Kidney tubule cell (primary cell): Measurements from ENCODE around the gene NOC2L.
A peak's percentile ranks its signal among the peaks of the same experiment; 100 is the strongest.
"Not testable (repeated sequence)": the region's sequence is repeated elsewhere in the genome, so short reads cannot be mapped to it uniquely, and the experiment has no call there.

Experiments used
- DNase-seq: peaks from one replicate; pipeline ENCODE4 v3.0.0-alpha.2; 2018; ENCODE audit warnings: low spot score

The NOC2L gene

GRCh38 chr1:993379-993995, 34.4 kb upstream of the NOC2L start:
- no peak for DNase-seq

GRCh38 chr1:992362-992761, 33.3 kb upstream of the NOC2L start:
- DNase-seq: no peak

GRCh38 chr1:991895-992294, 32.8 kb upstream of the NOC2L start:
- DNase-seq: no peak

- not testable (repeated sequence) for DNase-seq
Observed at GRCh38 chr1:991275-991674, 32.2 kb upstream of the NOC2L start.

DNA sequence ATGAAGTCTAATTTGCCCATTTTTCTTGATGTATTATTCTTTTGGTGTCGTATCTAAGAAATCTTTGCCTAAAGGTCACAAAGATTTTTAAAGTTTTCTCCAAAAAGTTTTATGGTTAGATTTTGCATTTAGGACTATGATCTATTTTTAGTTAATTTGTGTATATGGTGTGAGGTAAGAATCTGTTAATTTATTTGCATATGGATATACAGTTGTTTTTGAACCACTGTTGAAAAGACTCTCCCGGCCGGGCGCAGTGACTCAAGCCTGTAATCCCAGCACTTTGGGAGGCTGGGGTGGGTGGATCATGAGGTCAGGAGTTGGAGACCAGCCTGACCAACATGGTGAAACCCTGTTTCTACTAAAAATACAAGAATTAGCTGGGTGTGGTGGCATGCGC, 29.0 kb upstream of the NOC2L start:
- not testable (repeated sequence) for DNase-seq

DNA sequence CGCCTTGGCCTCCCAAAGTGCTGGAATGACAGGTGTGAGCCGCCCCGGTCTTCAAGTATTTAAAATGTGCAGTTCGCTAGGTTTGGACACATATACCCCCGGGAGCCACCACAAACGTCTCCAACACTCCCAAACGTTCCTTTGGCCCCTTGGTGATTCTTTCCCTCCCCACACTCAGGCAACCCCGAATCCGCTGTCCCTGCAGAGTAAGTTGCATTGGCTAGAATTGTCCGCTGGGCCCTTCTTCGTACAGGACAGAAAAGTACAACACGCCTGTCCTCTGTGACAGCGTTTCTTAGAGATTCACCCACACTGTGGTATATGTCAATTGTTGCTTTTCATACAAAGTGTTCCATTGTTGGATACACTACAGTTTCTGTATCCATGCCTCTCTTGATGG, 26.1 kb upstream of the NOC2L start:
- no peak for DNase-seq

GRCh38 chr1:984476-984814, 25.4 kb upstream of the NOC2L start:
- DNase-seq: no peak

GRCh38 chr1:983798-984475, 24.9 kb upstream of the NOC2L start:
- DNase-seq: no peak

- no peak for DNase-seq
Observed at GRCh38 chr1:982765-983436, 23.8 kb upstream of the NOC2L start.

- DNase-seq: no peak
Observed at GRCh38 chr1:981955-982558, 23.0 kb upstream of the NOC2L start, which contains the start of gene PERM1. PERM1 (minus strand) TSS chr1:982093; CDS start chr1:981029, 1,064 bp downstream.

GRCh38 chr1:981491-981954, 22.5 kb upstream of the NOC2L start:
- DNase-seq: no peak

DNA sequence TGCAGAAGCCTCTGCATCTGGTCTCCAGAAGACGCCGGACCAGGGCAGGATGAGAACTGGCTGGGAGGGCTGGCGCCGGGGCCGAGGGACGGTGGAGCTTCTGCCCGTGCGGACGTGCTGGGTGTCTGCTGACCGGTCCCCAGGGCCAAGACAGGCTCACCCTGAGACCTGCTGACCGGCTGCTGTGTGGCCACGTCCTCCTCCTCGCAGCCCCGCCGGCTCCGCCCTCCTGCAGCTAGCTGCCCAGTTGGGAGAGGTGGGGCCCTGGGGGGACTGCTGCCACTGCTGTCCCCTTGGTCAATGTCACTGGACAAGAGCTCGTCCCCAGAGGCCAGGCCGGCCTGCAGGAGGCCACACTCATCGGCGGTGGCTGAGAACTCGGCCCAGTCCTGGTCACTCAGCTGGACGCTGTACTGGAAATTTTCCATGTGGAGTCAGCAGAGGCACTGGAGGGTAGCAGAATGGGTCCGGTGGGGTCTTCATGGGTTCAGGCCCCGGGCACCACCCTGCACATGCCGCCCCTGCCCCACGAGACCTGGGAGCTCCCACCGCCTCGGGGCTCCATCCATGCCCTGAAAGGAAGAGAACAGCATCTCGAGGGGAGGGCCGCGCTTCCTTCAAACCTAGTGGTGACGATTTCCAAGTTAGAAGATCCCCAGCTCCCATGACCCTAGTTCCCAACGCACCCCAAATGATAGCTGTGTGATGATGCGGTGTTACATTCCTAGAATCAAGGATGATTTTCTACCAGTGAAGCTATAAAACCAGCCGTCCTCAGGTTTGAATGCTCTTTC, 21.7 kb upstream of the NOC2L start:
- no peak for DNase-seq

DNA sequence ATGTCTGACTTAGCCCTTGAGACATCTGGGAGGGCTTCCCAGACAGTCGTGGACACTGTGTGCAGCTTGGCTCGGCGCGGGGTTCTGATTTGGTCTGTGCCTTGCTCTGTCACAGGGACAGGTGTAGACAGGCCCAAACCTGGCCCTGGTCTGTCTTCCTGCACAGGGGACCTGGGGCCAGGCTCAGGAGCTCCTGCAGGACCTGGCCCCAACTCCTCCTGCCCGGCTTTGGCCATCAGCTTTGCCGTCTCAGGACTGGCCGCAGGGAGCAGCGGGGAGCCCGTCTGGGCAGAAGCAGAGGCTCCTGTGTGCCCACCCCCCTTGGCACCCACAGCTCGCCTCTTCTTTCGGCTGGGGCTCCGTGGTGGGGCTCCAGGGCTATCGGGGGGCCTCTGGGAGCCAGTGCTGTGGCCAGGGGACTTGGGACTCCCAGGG, 21.1 kb upstream of the NOC2L start:
- no peak for DNase-seq

DNA sequence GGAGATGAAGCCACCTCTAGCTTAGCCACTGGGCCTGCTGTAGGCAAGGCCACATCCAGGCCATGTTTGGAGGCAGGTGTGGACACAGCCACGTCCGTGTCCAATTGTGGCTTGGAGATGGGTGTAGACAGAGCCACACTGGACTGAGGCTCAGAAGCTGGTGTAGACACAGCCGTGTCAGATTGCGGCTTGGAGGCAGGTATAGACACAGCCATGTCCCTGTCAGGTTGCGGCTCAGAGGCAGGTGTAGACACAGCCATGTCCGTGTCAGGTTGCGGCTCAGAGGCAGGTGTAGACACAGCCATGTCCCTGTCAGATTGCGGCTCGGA, 20.7 kb upstream of the NOC2L start:
- DNase-seq: no peak

DNA sequence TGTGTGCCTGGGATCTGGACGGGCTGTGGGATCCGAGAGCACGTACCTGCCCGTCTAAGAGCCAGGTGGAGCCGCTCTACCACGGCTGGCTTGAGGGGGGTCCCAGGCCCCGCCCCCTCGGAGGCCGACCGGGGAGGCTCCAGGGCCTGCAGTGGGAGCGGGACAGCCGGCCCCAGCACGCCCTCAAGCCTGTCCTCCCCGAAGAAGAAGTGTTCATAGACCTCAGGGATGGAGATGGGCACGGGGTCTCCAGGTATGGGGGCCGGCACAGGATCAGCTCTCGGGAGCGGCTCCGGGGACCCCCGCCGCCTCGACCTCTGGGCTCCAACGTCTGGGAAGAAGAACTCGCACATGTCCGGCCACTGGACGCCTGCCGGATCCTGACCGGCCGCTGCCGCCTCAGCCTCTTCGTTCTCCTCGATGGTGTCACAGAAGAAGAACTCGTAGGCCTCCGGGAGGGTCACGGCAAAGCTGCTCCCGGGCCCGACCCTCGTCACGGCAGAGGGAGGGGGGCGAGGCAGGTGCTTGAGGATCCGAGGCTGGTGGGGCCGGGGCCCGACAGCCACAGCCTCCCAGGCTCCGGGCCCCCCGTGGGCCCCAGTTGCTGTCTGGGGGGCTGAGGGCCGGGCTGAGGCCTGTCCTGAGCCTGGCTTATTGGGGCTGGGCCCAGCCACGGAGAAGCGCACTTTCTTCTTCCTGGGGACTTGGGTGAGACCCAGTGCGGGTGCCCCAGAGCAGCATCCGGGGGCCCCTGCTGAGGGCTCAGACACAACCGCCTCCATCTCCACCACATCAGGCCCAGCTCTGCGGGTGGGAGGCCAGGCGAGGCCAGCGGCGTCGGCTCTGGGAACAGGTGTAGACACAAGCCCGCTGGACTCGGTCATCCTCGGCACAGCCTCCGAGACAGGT, 20.0 kb upstream of the NOC2L start:
- no peak for DNase-seq

- DNase-seq: no peak
Observed at GRCh38 chr1:978069-978834, 19.2 kb upstream of the NOC2L start.

DNA sequence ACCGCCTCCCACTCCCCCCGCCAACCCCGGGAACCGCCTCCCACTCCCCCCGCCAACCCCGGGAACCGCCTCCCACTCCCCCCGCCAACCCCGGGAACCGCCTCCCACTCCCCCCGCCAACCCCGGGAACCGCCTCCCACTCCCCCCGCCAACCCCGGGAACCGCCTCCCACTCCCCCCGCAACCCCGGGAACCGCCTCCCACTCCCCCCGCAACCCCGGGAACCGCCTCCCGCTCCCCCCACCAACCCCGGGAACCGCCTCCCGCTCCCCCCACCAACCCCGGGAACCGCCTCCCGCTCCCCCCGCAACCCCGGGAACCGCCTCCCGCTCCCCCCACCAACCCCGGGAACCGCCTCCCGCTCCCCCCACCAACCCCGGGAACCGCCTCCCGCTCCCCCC, 17.7 kb upstream of the NOC2L start:
- DNase-seq: not testable (repeated sequence)

GRCh38 chr1:975896-976683, 17.0 kb upstream of the NOC2L start:
- peak; percentile 79 for DNase-seq

DNA sequence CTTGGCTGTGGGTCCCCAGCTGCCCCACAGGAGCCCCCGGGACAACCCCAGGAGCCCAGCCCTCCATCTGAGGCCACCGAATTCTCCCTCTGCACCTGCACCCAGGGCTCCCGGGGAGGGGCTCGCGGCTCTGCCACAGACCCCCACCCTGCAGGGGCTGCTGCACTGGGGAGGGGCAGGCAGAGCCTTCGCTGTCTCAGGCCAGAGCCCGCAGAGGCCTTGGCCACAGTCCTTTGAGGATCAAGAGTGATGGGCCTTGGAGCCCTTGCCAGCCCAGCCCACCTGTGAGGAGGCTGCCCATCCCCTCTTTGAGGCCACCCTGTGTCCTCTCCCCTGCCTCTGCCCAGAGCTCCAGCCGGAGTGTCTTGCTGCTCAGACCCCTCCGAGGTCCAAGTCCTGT, 16.3 kb upstream of the NOC2L start:
- DNase-seq: no peak
